Measurements from ENCODE around the gene COQ10A.

The COQ10A gene

DNA sequence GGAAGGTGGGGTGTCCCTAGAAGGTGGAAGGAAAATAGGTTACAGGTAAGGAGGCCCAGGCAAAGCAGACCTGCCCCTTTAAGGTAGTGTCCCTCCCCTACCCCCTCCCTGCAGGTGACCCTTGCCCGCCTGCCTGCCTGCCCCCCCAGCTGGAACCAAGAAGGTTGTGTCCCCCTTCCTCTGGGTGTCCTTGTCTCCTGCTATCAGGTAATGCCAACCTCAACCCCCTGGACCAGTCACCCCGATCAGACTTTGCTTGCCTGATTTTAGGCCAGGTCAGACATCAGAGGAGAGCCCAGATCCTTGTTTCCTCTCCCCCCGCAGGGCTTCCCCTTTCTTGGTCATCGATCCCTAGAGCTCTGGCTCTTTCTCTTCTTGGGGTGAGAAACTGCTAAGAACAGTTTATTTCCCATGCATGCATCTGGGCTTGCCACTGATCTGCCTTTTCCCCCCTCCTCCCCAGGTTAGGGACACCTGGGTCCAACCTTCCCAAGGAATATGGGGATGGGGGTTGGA lies 36.8 kb upstream of the COQ10A start, which contains the start of gene SLC39A5:
Gene SLC39A5 (plus strand): TSS at position 136 of the 516 bp plus-strand sequence. CDS start 1,224 bp downstream, outside the sequence.
- TF ChIP-seq MYC (IDR thresholded peaks at IDR 0.05; ENCODE audit: low read depth, low read length): no peak
- TF ChIP-seq, protein P1, sequence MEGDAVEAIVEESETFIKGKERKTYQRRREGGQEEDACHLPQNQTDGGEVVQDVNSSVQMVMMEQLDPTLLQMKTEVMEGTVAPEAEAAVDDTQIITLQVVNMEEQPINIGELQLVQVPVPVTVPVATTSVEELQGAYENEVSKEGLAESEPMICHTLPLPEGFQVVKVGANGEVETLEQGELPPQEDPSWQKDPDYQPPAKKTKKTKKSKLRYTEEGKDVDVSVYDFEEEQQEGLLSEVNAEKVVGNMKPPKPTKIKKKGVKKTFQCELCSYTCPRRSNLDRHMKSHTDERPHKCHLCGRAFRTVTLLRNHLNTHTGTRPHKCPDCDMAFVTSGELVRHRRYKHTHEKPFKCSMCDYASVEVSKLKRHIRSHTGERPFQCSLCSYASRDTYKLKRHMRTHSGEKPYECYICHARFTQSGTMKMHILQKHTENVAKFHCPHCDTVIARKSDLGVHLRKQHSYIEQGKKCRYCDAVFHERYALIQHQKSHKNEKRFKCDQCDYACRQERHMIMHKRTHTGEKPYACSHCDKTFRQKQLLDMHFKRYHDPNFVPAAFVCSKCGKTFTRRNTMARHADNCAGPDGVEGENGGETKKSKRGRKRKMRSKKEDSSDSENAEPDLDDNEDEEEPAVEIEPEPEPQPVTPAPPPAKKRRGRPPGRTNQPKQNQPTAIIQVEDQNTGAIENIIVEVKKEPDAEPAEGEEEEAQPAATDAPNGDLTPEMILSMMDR (IDR thresholded peaks at IDR 0.05; ENCODE audit: low read depth, low read length): no peak
- TF ChIP-seq POLR2A (IDR thresholded peaks at IDR 0.05; ENCODE audit: extremely low read depth, insufficient read length): no peak
- TF ChIP-seq, protein P2, sequence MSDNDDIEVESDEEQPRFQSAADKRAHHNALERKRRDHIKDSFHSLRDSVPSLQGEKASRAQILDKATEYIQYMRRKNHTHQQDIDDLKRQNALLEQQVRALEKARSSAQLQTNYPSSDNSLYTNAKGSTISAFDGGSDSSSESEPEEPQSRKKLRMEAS (IDR thresholded peaks at IDR 0.05; ENCODE audit: low read depth, low read length): no peak
- DNase-seq (ENCODE audit: low read depth): peak; percentile 39

DNA sequence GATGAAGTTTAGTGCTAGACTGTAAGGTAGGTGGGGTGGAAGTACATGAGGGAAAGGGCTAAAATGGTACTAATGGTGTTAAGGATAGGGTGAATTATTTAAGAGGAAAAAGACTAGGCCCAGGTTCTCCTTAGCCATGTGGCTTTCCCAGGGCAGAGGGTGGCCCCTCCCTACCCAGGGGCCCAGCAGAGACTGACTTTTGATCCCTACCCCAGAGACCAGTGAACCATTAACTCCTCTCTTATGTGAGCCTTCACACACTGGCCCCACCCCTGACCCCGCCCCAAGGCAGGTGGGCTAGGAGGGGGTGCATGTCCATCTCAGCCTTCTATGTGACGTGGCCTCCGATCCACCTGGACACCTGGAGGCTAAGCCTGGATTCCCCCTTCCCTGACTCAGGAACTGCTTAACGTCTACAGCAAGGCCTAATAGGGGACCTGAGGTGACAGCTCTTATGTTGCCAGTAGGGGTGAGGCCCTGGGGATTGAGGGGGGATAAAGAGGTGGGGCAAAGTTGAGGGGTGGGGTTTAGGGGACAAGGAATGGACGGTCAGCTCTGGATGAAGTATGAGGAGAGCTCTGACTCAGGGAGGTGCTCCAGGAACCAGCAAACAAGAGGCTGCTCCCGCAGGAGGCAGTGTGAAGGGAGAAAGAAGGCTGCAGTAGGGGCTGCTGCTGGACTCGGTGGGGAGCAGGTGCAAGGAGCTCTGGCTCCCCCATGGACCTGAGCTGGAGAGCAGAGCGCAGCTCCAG lies 36.1 kb upstream of the COQ10A start:
- TF ChIP-seq POLR2A (IDR thresholded peaks at IDR 0.05; ENCODE audit: extremely low read depth, insufficient read length): no peak
- TF ChIP-seq, protein P2 (IDR thresholded peaks at IDR 0.05; ENCODE audit: low read depth, low read length): no peak
- no peak overlapping the region for H3K4me3 ChIP-seq (ENCODE audit: low read depth, low read length)
- DNase-seq (ENCODE audit: low read depth): no peak

More for the DNA sequence above, 36.8 kb upstream of the COQ10A start, which contains the start of gene SLC39A5:
- no peak within 1 kb of the TSS for H3K4me3 ChIP-seq (ENCODE audit: low read depth, low read length)

DNA sequence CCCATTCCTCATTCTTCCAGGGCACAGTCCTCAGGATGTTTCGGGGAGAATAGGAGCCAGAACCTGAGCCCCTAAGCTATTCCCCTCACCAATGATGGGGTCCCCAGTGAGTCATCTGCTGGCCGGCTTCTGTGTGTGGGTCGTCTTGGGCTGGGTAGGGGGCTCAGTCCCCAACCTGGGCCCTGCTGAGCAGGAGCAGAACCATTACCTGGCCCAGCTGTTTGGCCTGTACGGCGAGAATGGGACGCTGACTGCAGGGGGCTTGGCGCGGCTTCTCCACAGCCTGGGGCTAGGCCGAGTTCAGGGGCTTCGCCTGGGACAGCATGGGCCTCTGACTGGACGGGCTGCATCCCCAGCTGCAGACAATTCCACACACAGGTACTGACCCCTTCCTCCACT lies 35.6 kb upstream of the COQ10A start:
- DNase-seq (ENCODE audit: low read depth): no peak
- TF ChIP-seq MYC (IDR thresholded peaks at IDR 0.05; ENCODE audit: low read depth, low read length) (no peak), POLR2A (IDR thresholded peaks at IDR 0.05; ENCODE audit: extremely low read depth, insufficient read length) (no peak)
- TF ChIP-seq, protein P2 (IDR thresholded peaks at IDR 0.05; ENCODE audit: low read depth, low read length): no peak
- TF ChIP-seq, protein P1 (IDR thresholded peaks at IDR 0.05; ENCODE audit: low read depth, low read length): no peak
- H3K4me3 ChIP-seq (ENCODE audit: low read depth, low read length): no peak overlapping the region

DNA sequence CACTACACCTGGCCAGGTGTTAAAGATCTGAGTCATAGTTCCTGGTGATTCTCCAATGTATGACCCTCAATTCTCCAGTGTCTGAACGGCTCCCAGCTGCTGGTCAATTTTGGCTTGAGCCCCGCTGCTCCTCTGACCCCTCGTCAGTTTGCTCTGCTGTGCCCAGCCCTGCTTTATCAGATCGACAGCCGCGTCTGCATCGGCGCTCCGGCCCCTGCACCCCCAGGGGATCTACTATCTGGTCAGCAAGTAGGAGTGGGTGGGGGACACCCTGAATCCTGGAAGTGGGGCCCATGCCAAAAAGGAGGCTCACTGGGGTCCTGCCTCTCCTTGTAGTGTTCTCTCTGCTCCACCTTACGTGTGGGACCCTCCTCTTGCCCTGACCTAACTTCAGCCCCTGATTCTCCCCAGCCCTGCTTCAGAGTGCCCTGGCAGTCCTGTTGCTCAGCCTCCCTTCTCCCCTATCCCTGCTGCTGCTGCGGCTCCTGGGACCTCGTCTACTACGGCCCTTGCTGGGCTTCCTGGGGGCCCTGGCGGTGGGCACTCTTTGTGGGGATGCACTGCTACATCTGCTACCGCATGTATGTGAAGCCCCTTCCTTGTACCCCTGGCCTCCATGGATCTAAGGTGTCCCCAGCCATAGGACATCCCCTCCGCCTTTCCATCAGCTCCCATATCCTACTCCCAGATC lies 31.9 kb upstream of the COQ10A start:
- DNase-seq (ENCODE audit: low read depth): no peak
- no peak overlapping the region for H3K4me3 ChIP-seq (ENCODE audit: low read depth, low read length)
- TF ChIP-seq POLR2A (IDR thresholded peaks at IDR 0.05; ENCODE audit: extremely low read depth, insufficient read length): no peak
- TF ChIP-seq, protein P2 (IDR thresholded peaks at IDR 0.05; ENCODE audit: low read depth, low read length): no peak
- TF ChIP-seq MYC (IDR thresholded peaks at IDR 0.05; ENCODE audit: low read depth, low read length): no peak
- TF ChIP-seq, protein P1 (IDR thresholded peaks at IDR 0.05; ENCODE audit: low read depth, low read length): no peak

DNA sequence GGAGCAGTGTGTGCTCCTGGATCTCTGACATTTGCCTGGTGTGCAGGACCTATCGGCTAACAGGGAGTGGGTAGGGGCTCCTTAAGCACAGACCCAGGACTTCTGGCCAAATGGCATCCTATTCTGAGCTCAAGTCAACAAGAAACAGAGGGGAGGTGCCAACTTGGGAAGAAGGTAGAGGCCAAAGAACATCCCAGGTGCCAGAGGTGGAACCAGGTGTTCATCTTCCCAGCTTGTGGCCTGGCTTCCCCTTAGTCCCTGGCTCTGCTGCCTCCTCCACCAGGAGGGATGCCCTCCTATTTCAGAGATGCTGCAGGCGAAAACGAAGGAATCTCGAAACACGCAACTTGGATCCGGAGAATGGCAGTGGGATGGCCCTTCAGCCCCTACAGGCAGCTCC lies 30.7 kb upstream of the COQ10A start:
- TF ChIP-seq, protein P1 (IDR thresholded peaks at IDR 0.05; ENCODE audit: low read depth, low read length): no peak
- no peak for TF ChIP-seq MYC (IDR thresholded peaks at IDR 0.05; ENCODE audit: low read depth, low read length)
- TF ChIP-seq, protein P2 (IDR thresholded peaks at IDR 0.05; ENCODE audit: low read depth, low read length): no peak
- no peak for TF ChIP-seq POLR2A (IDR thresholded peaks at IDR 0.05; ENCODE audit: extremely low read depth, insufficient read length)
- no peak for DNase-seq (ENCODE audit: low read depth)
- no peak overlapping the region for H3K4me3 ChIP-seq (ENCODE audit: low read depth, low read length)

All from NB4 (cell line).